Bone marrow (tissue), 2 donors: ENCODE results near the gene GPATCH8.

Source experiments
- DNase-seq, 2 donors: peaks; one replicate each; lab custom pipeline; 2025; lab: John Stamatoyannopoulos, UW

The GPATCH8 gene

GRCh38 chr17:44451016-44451627, 52.1 kb downstream of the GPATCH8 start:
- no peak for DNase-seq

GRCh38 chr17:44448412-44448811, 54.8 kb downstream of the GPATCH8 start:
- no peak for DNase-seq

- DNase-seq: no peak
Observed at GRCh38 chr17:44444735-44445105, 58.5 kb downstream of the GPATCH8 start.

GRCh38 chr17:44442806-44443205, 60.4 kb downstream of the GPATCH8 start:
- no peak for DNase-seq

- no peak for DNase-seq
Observed at GRCh38 chr17:44439168-44439567, 64.0 kb downstream of the GPATCH8 start.

- no peak for DNase-seq
Observed at GRCh38 chr17:44438636-44439035, 64.6 kb downstream of the GPATCH8 start.

GRCh38 chr17:44436336-44436735, 66.9 kb downstream of the GPATCH8 start:
- DNase-seq: no peak

GRCh38 chr17:44432254-44433157, 70.7 kb downstream of the GPATCH8 start:
- no peak for DNase-seq

- DNase-seq: no peak
Observed at GRCh38 chr17:44424828-44425461, 78.3 kb downstream of the GPATCH8 start.

GRCh38 chr17:44417553-44417952, 85.7 kb downstream of the GPATCH8 start:
- DNase-seq: no peak

- no peak for DNase-seq
Observed at GRCh38 chr17:44416558-44417289, 86.5 kb downstream of the GPATCH8 start.

GRCh38 chr17:44414394-44415155, 88.6 kb downstream of the GPATCH8 start:
- DNase-seq: no peak

GRCh38 chr17:44409309-44410028, 93.7 kb downstream of the GPATCH8 start:
- DNase-seq: no peak

- no peak for DNase-seq
Observed at GRCh38 chr17:44408786-44409185, 94.4 kb downstream of the GPATCH8 start.

- no peak for DNase-seq
Observed at GRCh38 chr17:44402564-44403172, 100.5 kb downstream of the GPATCH8 start.

- peak in 1 of 2 donors; percentile 18 for DNase-seq
Observed at GRCh38 chr17:44400226-44400847, 102.9 kb downstream of the GPATCH8 start.

GRCh38 chr17:44398692-44399691, 104.2 kb downstream of the GPATCH8 start:
- no peak for DNase-seq
